Right lobe of liver (tissue), 6 donors: ENCODE data around the gene TOMT. TPM values are rescaled to one million over a fixed set of nuclear protein-coding genes. Genes with fewer than 3 reads are reported as not detected.
"Not testable (repeated sequence)": the region's sequence is repeated elsewhere in the genome, so short reads cannot be mapped to it uniquely, and the experiment has no call there.

Source experiments
- ATAC-seq, 4 donors: fragments of 200-7000 bp; cut with Tn5 transposase; one replicate each; pipeline ENCODE4 v1.9.1; 2020; ENCODE audit warnings: mild to moderate bottlenecking in 4 of 4, moderate library complexity in 4 of 4
- DNase-seq, 3 donors: peaks; one replicate each; pipeline ENCODE4 v3.0.0-alpha.2; 2020
- H3K27ac ChIP-seq, 3 donors: fragments of 200-600 bp; one replicate each; pipeline ENCODE4 v1.8.0; 2022
- H3K27me3 ChIP-seq, 2 donors: fragments of 200-600 bp; one replicate each; pipeline ENCODE4 v1.8.0; 2022
- H3K36me3 ChIP-seq, 4 donors: fragments of 200-600 bp; sonication (generic) in 1 of 4; one replicate each; pipeline versions ENCODE4 v1.5.1 to v1.8.0; 2017 to 2022; ENCODE audit warnings: control low read depth in 1 of 4
- H3K4me1 ChIP-seq, 4 donors: fragments of 200-600 bp; sonication (generic) in 1 of 4; one replicate each; pipeline versions ENCODE4 v1.5.1 to v1.8.0; 2017 to 2022; ENCODE audit warnings: control low read depth in 1 of 4
- H3K4me3 ChIP-seq, 3 donors: fragments of 200-600 bp; one replicate each; pipeline ENCODE4 v1.8.0; 2022
- H3K9me3 ChIP-seq, 4 donors: fragments of 200-600 bp; sonication (generic) in 1 of 4; one replicate each; pipeline versions ENCODE4 v1.5.1 to v1.8.0; 2017 to 2022; ENCODE audit warnings: control low read depth in 1 of 4
- CTCF ChIP-seq, 4 donors: fragments of 200-600 bp in 3 of 4; fragments of 450-650 bp in 1 of 4; IDR thresholded peaks; one replicate each; pipeline versions ENCODE4 v1.5.1 to v1.8.0; 2016 to 2022; ENCODE audit warnings: antibody characterized with exemption in 4 of 4, mild to moderate bottlenecking in 2 of 4
- POLR2A ChIP-seq: fragments of 450-650 bp; IDR thresholded peaks from one replicate; pipeline ENCODE4 v1.6.1; 2017; ENCODE audit warnings: antibody characterized with exemption, mild to moderate bottlenecking
- WGBS: methylation state at CpG from one replicate; pipeline ENCODE4 v1.1.6; 2018; ENCODE audit warnings: low coverage, low lambda C conversion rate; ENCODE audit not compliant: insufficient coverage; ENCODE audit errors: missing lambda C conversion rate; 5-methylcytosine and 5-hydroxymethylcytosine counted together
- intact Hi-C, 2 donors: fragments of 100-400 bp; cut with DNase I; formaldehyde crosslinking; loops; one replicate each; pipeline versions ENCODE4 v1.11.2 to v1.14.1; 2022
- total RNA-seq, 6 experiments: library from RNA; depleted of rRNA in 2 of 6; stranded (reverse); fragments of >200 nt in 2 of 6; fragmentation: NEBNext Ultra II Directional in 3 of 6; extraction: Animal tissue kit (Norgen Biotek cat#: 25700) in 3 of 6; gene quantifications; one replicate each; pipeline versions ENCODE4 v1.1.0 to v1.2.4, GENCODE V29; 2016 to 2023
- donor health status: DM: no; HTN: yes; CAD: no.
- donor health status: DM: no; HTN: no; CAD: no.
- donor health status: DM: no; HTN: no; CAD: no.
- donor health status: DM: no; HTN: yes; CAD: no.
- donor health status: DM: no; HTN: yes; CAD: no.

Gene TOMT
- total RNA-seq, 6 experiments from 2014 or later: 0.17 to 0.29 TPM; not detected in 4

- no peak for ATAC-seq
- DNase-seq: peak in 1 of 3 donors; percentile 35
- Histone ChIP-seq H3K36me3 (no peaks in the 10 kb centered on the region), H3K27ac (no peak overlapping the region), H3K9me3 (no peaks in the 10 kb centered on the region), H3K4me1 (no peaks in the 10 kb centered on the region), H3K4me3 (no peak overlapping the region), H3K27me3 (no peaks in the 10 kb centered on the region)
- WGBS: 80% methylated on average over 2 of the region's 11 CpGs
- TF ChIP-seq CTCF (IDR thresholded peaks at IDR 0.05) (no peak), POLR2A (no peak)
- intact Hi-C loops: no loop called here
Observed at GRCh38 chr11:72139500-72139899, 33.8 kb downstream of the TOMT start.

- DNase-seq (peak in 1 of 3 donors; percentile 6), ATAC-seq (no peak)
- Histone ChIP-seq H3K36me3 (no peaks in the 10 kb centered on the region), H3K27me3 (no peaks in the 10 kb centered on the region), H3K9me3 (no peaks in the 10 kb centered on the region), H3K4me3 (no peak overlapping the region), H3K4me1 (no peaks in the 10 kb centered on the region), H3K27ac (no peak overlapping the region)
- intact Hi-C loops: no loop called here
- TF ChIP-seq CTCF (IDR thresholded peaks at IDR 0.05) (no peak), POLR2A (no peak)
- WGBS: 90% methylated on average over 2 of the region's 2 CpGs
Observed at GRCh38 chr11:72140661-72141060, 34.9 kb downstream of the TOMT start.

GRCh38 chr11:72141066-72141465 lies 35.3 kb downstream of the TOMT start:
- DNase-seq (no peak), ATAC-seq (no peak)
- no peaks in the 10 kb centered on the region for H3K4me1 ChIP-seq
- H3K27ac ChIP-seq: no peak overlapping the region
- no peaks in the 10 kb centered on the region for H3K36me3 ChIP-seq
- 45% methylated on average over 3 of the region's 3 CpGs for WGBS
- intact Hi-C loops: no loop called here
- H3K27me3 ChIP-seq: no peaks in the 10 kb centered on the region
- H3K4me3 ChIP-seq: no peak overlapping the region
- no peak for TF ChIP-seq POLR2A
- no peak for TF ChIP-seq CTCF (IDR thresholded peaks at IDR 0.05)
- H3K9me3 ChIP-seq: no peaks in the 10 kb centered on the region

GRCh38 chr11:72142086-72142485 lies 36.4 kb downstream of the TOMT start:
- H3K4me1 ChIP-seq, H3K27me3 ChIP-seq, H3K4me3 ChIP-seq, intact Hi-C loops, H3K36me3 ChIP-seq, ATAC-seq, H3K9me3 ChIP-seq, DNase-seq, H3K27ac ChIP-seq: not testable (repeated sequence)
- no CpG with 5 or more reads among the region's 1 CpG for WGBS

GRCh38 chr11:72142543-72142942 lies 36.8 kb downstream of the TOMT start:
- H3K9me3 ChIP-seq, intact Hi-C loops, H3K27me3 ChIP-seq, ATAC-seq, H3K36me3 ChIP-seq, H3K4me3 ChIP-seq, H3K4me1 ChIP-seq, H3K27ac ChIP-seq: not testable (repeated sequence)
- DNase-seq: peak in 1 of 3 donors; percentile 12
- no CpG with 5 or more reads among the region's 1 CpG for WGBS
